ENCODE results near the gene TMEM74B.

DNA sequence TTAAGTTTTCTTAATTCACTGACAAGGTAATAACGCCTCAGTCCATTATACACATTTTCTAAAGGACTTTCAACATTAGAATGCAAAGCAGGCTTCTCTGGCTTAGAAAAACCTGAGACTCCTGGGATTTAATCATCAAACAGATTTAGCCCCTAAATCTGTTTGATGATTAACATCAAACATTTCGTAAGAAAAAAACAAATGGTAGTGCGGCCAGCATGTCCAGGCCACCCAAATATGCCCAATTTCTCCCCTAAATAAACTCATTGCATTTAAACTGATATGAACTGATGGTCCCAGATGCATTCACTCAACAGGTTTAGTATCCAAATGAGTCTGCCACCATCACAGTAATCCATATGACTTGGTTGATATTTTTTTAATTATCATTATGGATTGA lies 6.2 kb downstream of the TMEM74B start:
- TF ChIP-seq, protein P1, sequence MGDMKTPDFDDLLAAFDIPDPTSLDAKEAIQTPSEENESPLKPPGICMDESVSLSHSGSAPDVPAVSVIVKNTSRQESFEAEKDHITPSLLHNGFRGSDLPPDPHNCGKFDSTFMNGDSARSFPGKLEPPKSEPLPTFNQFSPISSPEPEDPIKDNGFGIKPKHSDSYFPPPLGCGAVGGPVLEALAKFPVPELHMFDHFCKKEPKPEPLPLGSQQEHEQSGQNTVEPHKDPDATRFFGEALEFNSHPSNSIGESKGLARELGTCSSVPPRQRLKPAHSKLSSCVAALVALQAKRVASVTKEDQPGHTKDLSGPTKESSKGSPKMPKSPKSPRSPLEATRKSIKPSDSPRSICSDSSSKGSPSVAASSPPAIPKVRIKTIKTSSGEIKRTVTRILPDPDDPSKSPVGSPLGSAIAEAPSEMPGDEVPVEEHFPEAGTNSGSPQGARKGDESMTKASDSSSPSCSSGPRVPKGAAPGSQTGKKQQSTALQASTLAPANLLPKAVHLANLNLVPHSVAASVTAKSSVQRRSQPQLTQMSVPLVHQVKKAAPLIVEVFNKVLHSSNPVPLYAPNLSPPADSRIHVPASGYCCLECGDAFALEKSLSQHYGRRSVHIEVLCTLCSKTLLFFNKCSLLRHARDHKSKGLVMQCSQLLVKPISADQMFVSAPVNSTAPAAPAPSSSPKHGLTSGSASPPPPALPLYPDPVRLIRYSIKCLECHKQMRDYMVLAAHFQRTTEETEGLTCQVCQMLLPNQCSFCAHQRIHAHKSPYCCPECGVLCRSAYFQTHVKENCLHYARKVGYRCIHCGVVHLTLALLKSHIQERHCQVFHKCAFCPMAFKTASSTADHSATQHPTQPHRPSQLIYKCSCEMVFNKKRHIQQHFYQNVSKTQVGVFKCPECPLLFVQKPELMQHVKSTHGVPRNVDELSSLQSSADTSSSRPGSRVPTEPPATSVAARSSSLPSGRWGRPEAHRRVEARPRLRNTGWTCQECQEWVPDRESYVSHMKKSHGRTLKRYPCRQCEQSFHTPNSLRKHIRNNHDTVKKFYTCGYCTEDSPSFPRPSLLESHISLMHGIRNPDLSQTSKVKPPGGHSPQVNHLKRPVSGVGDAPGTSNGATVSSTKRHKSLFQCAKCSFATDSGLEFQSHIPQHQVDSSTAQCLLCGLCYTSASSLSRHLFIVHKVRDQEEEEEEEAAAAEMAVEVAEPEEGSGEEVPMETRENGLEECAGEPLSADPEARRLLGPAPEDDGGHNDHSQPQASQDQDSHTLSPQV (IDR thresholded peaks at IDR 0.05): no peak
- no peak for TF ChIP-seq EZH2 (IDR thresholded peaks at IDR 0.05; ENCODE audit: borderline replicate concordance, control insufficient read depth, low read depth, low read length)
- no peak for TF ChIP-seq TCF3 (IDR thresholded peaks at IDR 0.05; ENCODE audit: borderline replicate concordance, insufficient read depth, low read depth, low read length)
- TF ChIP-seq POLR2A (IDR thresholded peaks at IDR 0.05; ENCODE audit: low read depth, low read length): no peak
- no peak for TF ChIP-seq BRCA1 (IDR thresholded peaks at IDR 0.05; ENCODE audit: low read depth, low read length)
- no peak for TF ChIP-seq YY1 (IDR thresholded peaks at IDR 0.05; ENCODE audit: low read depth, low read length)
- no peak for TF ChIP-seq RAD21 (IDR thresholded peaks at IDR 0.05; ENCODE audit: insufficient read depth, low read depth, low read length)
- TF ChIP-seq, protein P2, sequence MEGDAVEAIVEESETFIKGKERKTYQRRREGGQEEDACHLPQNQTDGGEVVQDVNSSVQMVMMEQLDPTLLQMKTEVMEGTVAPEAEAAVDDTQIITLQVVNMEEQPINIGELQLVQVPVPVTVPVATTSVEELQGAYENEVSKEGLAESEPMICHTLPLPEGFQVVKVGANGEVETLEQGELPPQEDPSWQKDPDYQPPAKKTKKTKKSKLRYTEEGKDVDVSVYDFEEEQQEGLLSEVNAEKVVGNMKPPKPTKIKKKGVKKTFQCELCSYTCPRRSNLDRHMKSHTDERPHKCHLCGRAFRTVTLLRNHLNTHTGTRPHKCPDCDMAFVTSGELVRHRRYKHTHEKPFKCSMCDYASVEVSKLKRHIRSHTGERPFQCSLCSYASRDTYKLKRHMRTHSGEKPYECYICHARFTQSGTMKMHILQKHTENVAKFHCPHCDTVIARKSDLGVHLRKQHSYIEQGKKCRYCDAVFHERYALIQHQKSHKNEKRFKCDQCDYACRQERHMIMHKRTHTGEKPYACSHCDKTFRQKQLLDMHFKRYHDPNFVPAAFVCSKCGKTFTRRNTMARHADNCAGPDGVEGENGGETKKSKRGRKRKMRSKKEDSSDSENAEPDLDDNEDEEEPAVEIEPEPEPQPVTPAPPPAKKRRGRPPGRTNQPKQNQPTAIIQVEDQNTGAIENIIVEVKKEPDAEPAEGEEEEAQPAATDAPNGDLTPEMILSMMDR (IDR thresholded peaks at IDR 0.05 in 2 of 3, conservative IDR thresholded peaks at IDR 0.05 in 1 of 3; ENCODE audit: control insufficient read depth in 2 of 3, extremely low read depth in 1 of 3, insufficient read depth in 1 of 3, low read depth in 3 of 3, low read length in 3 of 3): no peak
- no peak for TF ChIP-seq RBBP5 (conservative IDR thresholded peaks at IDR 0.05)
- no peak for TF ChIP-seq SP1 (IDR thresholded peaks at IDR 0.05; ENCODE audit: low read depth, low read length)

Measured in GM12878 (cell line).